NCI-H524 treated with DMSO at 0.1 percent for 48 hours (cell line): ENCODE results near the gene CSNK2B.
A peak's percentile ranks its signal among the peaks of the same experiment; 100 is the strongest.

Experiments
- DNase-seq: peaks from one replicate; lab custom pipeline; 2025; lab: John Stamatoyannopoulos, UW

Gene CSNK2B

DNA sequence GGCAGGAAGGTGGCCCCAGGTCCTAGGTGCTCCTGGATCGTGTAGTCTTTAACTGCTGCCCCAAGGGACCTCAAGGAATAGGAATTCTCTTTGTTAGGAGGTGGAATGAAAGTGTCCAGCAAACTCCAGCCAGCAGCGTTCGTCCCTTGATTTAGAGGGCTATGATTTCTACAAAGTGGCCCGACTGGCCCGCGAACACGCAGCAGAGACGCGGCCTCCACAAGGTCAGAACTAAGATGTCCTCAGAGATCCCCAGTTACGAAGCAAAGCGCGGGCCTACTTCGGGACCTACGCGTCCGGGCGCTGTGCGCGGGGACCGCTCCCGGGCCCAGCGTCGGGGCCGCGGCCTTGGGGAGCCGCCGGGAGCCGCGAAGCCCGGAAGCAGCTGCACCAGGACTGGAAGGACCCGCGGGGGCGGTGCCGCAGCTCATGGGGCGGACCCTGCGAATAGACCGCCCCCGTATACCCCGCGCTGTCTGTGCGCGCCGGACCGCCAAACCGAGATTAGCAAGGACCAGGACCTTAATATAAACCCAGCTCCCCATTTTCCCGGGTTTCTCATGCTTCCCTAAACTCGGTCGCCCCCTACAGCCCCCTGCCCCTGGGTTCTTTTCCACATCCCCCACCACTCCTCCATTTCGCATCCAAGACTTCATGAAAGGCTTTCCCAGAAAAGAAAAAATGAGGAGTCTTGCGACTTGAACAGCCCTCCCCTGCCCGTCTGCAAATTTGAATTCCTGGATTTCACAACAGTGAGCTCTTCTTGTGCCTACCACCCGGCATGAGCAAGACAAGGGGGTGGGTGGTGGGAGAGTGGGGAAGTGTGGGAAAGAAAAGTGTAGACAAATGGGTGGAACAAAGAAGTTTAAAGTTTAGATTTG lies 5.3 kb upstream of the CSNK2B start, which contains the start of gene C6orf47:
Gene C6orf47 (minus strand): TSS at position 398 of the 881 bp plus-strand sequence. CDS start 831 bp downstream, outside the sequence.
- DNase-seq = peak; percentile 28

DNA sequence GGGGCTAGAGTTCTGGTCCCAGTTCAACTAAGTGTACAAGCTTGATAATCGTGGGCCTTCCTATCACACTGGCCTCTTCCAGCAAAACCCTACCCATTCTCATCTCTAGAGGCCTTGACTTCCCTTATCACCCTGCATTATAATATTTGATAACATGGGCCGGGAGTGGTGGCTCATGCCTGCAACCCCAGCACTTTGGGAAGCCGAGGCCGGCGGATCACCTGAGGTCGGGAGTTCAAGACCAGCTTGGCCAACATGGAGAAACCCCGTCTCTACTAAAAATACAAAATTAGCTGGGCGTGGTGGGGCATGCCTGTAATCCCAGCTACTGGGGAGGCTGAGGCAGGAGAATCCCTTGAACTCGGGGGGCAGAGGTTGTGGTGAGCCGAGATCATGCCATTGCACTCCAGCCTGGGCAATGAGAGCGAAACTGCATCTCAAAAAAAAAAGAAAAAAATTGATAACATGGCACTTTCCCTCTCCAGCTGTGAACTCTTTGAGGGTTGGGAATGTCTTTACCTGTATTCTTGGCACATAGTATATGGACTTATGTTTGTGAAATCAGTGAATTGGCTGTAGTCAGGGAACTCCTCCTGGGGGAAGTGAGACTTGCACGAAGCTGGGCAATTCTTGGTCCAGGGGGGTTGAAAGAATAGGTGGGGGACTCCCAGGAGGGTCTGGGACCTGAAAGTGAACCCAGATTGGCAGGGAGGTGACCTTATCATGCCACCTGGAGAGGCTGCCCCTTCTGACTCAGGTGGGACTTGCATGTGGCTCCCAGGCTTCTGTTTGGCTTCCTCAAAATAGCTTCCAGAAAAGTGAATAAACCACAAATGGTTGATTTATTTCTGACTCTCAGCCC lies 4.4 kb upstream of the CSNK2B start:
- DNase-seq = no peak

DNA sequence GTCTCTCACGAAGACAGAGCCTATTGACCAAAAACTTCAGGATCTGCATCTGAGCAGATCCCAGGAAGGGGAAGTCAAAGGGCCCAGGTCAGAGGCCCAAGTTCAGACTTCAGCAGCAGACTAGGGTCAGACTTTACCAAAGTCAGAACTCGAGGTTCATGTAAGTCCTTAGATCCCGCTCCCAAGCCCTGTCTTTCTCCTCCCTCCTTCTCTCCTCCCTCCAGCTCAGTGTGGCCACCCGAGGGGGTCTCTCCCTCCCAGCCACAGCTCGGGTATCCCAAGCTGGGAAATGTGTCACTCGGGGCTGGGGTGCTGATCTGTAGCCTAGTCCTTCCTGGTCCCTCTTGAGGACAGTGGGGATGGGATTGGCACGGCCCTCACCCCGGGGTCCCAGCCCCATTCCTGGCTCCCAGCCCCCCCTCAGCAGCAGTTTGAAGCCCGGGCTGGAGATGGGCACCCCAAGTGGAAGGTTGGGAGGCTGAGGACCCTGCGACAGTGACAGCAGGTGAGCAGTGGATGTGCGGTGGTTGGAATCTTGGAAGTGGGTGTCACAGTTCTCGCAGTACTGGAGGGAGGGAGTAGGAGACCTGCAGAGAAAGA lies 3.7 kb upstream of the CSNK2B start:
- no peak for DNase-seq

- DNase-seq = no peak
Measured at GRCh38 chr6:31663126-31663960, 2.5 kb upstream of the CSNK2B start.

GRCh38 chr6:31663961-31664789 lies 1.7 kb upstream of the CSNK2B start:
- DNase-seq = no peak

DNA sequence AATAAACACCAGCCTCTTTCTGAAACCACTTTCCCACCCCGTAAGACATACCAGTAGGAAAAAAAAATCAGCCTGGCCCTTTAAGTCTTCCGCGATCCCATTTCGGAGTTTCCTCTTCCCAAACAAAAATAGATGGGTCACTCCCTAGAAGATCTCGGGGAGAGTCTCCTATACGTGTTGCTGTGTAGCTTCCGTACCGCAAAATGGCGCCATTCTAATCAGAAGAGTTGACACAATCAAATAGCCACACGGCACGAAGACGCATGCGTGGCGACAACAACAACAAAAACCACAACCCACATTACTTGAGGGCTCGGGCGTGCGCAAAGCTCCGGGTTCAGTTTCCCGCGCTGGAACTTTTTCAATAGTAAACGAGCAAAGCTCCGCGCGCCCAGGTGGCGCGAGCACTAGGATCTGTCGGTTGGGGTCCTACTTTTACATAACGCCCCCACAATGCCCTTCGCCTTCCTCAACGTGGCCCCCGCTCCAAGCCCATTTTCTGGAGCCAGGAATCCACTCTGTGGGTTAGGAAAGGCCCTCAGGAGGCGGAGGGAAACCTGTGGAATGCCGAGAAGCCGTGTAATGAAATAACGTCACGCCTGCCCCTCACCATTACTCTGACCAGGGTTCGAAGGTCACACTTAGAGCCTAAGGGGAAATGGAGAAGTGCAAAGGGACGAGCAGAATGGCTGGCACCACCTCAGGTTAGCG lies 935 bp upstream of the CSNK2B start, which contains the start of gene GPANK1:
Gene GPANK1 (minus strand): TSS at position 208 of the 711 bp plus-strand sequence. CDS start 519 bp downstream, outside the sequence.
- DNase-seq = peak; percentile 69

- DNase-seq = no peak
Measured at GRCh38 chr6:31666337-31666965, 571 bp downstream of the CSNK2B start.

DNA sequence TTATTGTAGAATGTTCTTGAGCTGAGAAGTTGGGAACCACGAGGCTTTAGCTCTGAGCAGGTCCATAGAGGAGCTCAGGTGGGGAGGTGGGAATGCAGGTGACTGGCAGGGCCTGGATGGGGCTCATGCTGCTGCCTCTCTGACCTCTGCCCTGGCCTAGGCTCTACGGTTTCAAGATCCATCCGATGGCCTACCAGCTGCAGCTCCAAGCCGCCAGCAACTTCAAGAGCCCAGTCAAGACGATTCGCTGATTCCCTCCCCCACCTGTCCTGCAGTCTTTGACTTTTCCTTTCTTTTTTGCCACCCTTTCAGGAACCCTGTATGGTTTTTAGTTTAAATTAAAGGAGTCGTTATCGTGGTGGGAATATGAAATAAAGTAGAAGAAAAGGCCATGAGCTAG lies 3.8 kb downstream of the CSNK2B start, which contains the start of gene LY6G5B:
Gene LY6G5B (plus strand): TSS at position 301 of the 400 bp plus-strand sequence. CDS start 975 bp downstream, outside the sequence.
- DNase-seq = no peak

GRCh38 chr6:31676322-31676903 lies 10.5 kb downstream of the CSNK2B start:
- DNase-seq = no peak

- DNase-seq = no peak
Measured at GRCh38 chr6:31676904-31677303, 11.0 kb downstream of the CSNK2B start.

- no peak for DNase-seq
Measured at GRCh38 chr6:31677955-31678354, 12.1 kb downstream of the CSNK2B start.

- DNase-seq = peak; percentile 18
Measured at GRCh38 chr6:31680226-31681134, 14.6 kb downstream of the CSNK2B start, which contains the start of gene LY6G5C. LY6G5C (minus strand) TSS chr6:31681067; CDS start chr6:31680373, 694 bp downstream.

DNA sequence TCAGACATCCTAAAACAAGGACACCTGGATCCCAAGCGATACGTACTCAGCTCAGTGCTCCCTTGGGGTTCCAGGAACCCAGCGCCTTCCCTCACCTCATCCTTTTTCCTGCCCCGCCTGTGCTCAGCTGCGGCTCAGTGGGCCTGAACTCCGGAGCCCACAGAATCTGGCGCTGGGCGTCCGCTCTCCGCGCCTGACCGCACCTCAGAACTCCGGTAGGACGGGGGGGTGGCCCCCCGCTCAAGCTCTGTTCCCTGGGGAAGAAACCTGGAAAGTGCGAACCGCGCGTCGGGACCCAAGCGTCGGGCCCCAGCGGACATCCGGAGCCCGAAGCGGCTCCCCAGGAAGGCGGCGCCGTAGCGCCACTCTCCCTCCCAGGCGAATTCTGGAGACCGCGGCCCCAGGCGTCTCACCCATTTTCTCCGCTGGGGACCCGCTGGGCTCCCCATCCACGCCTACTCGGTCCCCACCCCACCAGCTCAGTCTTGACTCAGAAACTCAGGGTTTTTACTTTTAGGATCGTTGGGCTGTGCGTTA lies 15.3 kb downstream of the CSNK2B start:
- no peak for DNase-seq

- DNase-seq = no peak
Measured at GRCh38 chr6:31683591-31683990, 17.7 kb downstream of the CSNK2B start.

GRCh38 chr6:31686483-31686882 lies 20.6 kb downstream of the CSNK2B start:
- no peak for DNase-seq

GRCh38 chr6:31687321-31687720 lies 21.4 kb downstream of the CSNK2B start:
- DNase-seq = no peak
